OCI-LY3 (cell line): ENCODE measurements around the gene ITSN1.

Experiments
- CTCF ChIP-seq: fragments of 200-600, 300-600 bp; sonication (generic); IDR thresholded peaks from 2 replicates; pipeline ENCODE4 v1.5.1; 2014; ENCODE audit warnings: antibody characterized with exemption, low read length, low read depth
- EZH2phosphoT487 ChIP-seq: fragments of 200-600 bp; shearing (Covaris generic); IDR thresholded peaks from 2 replicates; pipeline ENCODE4 v1.6.1; 2018; ENCODE audit warnings: antibody characterized with exemption, mixed run types, low read depth

DNA sequence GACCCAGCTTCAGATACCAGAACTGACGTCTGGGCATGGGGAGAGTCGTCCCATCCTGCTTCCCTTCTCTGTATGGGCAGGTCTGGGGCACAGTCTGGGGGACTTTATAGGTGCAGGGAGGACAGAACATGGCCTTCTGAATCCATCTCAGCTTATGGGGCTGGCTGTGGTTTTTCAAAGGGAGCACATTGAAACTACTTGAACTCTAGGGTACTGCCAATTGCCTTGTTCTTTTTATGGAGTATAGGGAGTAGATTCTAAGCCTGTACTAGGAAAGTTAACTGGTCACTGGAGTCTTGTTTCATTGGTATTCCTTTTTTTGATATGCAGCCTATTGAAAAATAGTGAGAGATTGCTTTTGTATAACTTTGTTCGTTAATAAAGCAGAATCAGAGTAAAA, 183.1 kb downstream of the ITSN1 start:
- no peak for TF ChIP-seq CTCF
- TF ChIP-seq EZH2phosphoT487: no peak
